ENCODE data around the gene NTRK3. TPM values are rescaled to one million over a fixed set of nuclear protein-coding genes. Genes with fewer than 3 reads are reported as not detected.

Gene NTRK3
- polyA plus RNA-seq, 1 donor (not counting 4 experiments of a cell fraction or from before 2014, with no cell fraction given): not detected

GRCh38 chr15:88220443-88221335 lies 35.9 kb downstream of the NTRK3 start:
- no peak overlapping the region for H3K9ac ChIP-seq (ENCODE audit: control insufficient read depth, extremely low read depth, insufficient read depth, low read length)
- H3K4me1 ChIP-seq (ENCODE audit: control insufficient read depth, extremely low read depth, insufficient read depth, low read length): no peaks in the 10 kb centered on the region
- H3K9me3 ChIP-seq (ENCODE audit: control insufficient read depth, low read depth, low read length): peaks cover 6% of the 10 kb centered on the region
- DNase-seq (ENCODE audit: low read depth, low spot score) (no peak), FAIRE-seq (no peak)
- no peaks in the 10 kb centered on the region for H3K27me3 ChIP-seq (ENCODE audit: control insufficient read depth, extremely low read depth, insufficient read depth, low read length)
- H4K20me1 ChIP-seq (ENCODE audit: control insufficient read depth, extremely low read depth, insufficient read depth, low read length): no peaks in the 10 kb centered on the region
- H2AFZ ChIP-seq (ENCODE audit: control insufficient read depth, low read length): no peak overlapping the region
- H3K9me1 ChIP-seq (ENCODE audit: control insufficient read depth, extremely low read depth, insufficient read depth, low read length): no peaks in the 10 kb centered on the region
- H3K27ac ChIP-seq (ENCODE audit: control insufficient read depth, insufficient read depth, low read length): no peak overlapping the region
- H3K4me2 ChIP-seq (ENCODE audit: control insufficient read depth, extremely low read depth, insufficient read depth, low read depth, low read length): no peak overlapping the region
- TF ChIP-seq CTCF (optimal IDR thresholded peaks at IDR 0.05 in 1 of 3, IDR thresholded peaks at IDR 0.05 in 1 of 3, conservative IDR thresholded peaks at IDR 0.05 in 1 of 3; ENCODE audit: extremely low read depth in 1 of 3, insufficient read depth in 2 of 3, low read length in 3 of 3) (no peak), EZH2 (IDR thresholded peaks at IDR 0.05; ENCODE audit: low read length) (no peak)
- H3K79me2 ChIP-seq (ENCODE audit: control insufficient read depth, insufficient read depth, low read length): no peaks in the 10 kb centered on the region
- no peaks in the 10 kb centered on the region for H3K36me3 ChIP-seq (ENCODE audit: control insufficient read depth in 2 of 2, extremely low read depth in 1 of 2, insufficient read depth in 2 of 2, low read length in 2 of 2)
- dilution Hi-C loops (cut with MboI; ENCODE audit: extremely low pct_ligation_motif_present, low sequenced_read_pairs): no loop called here
- H3K4me3 ChIP-seq (ENCODE audit: control insufficient read depth in 2 of 3, extremely low read depth in 1 of 3, insufficient read depth in 2 of 3, low read depth in 1 of 3, low read length in 3 of 3): no peak overlapping the region

GRCh38 chr15:88219623-88220022 lies 36.9 kb downstream of the NTRK3 start:
- no peak overlapping the region for H3K27ac ChIP-seq (ENCODE audit: control insufficient read depth, insufficient read depth, low read length)
- no peak overlapping the region for H3K4me2 ChIP-seq (ENCODE audit: control insufficient read depth, extremely low read depth, insufficient read depth, low read depth, low read length)
- no peaks in the 10 kb centered on the region for H3K79me2 ChIP-seq (ENCODE audit: control insufficient read depth, insufficient read depth, low read length)
- H4K20me1 ChIP-seq (ENCODE audit: control insufficient read depth, extremely low read depth, insufficient read depth, low read length): no peaks in the 10 kb centered on the region
- no peak overlapping the region for H3K4me3 ChIP-seq (ENCODE audit: control insufficient read depth in 2 of 3, extremely low read depth in 1 of 3, insufficient read depth in 2 of 3, low read depth in 1 of 3, low read length in 3 of 3)
- H3K4me1 ChIP-seq (ENCODE audit: control insufficient read depth, extremely low read depth, insufficient read depth, low read length): no peaks in the 10 kb centered on the region
- TF ChIP-seq EZH2 (IDR thresholded peaks at IDR 0.05; ENCODE audit: low read length): no peak
- no peak for TF ChIP-seq CTCF (optimal IDR thresholded peaks at IDR 0.05 in 1 of 3, IDR thresholded peaks at IDR 0.05 in 1 of 3, conservative IDR thresholded peaks at IDR 0.05 in 1 of 3; ENCODE audit: extremely low read depth in 1 of 3, insufficient read depth in 2 of 3, low read length in 3 of 3)
- no peaks in the 10 kb centered on the region for H3K9me1 ChIP-seq (ENCODE audit: control insufficient read depth, extremely low read depth, insufficient read depth, low read length)
- H3K9me3 ChIP-seq (ENCODE audit: control insufficient read depth, low read depth, low read length): peaks cover 6% of the 10 kb centered on the region
- H3K9ac ChIP-seq (ENCODE audit: control insufficient read depth, extremely low read depth, insufficient read depth, low read length): no peak overlapping the region
- no peak overlapping the region for H2AFZ ChIP-seq (ENCODE audit: control insufficient read depth, low read length)
- DNase-seq (ENCODE audit: low read depth, low spot score) (no peak), FAIRE-seq (no peak)
- no peaks in the 10 kb centered on the region for H3K36me3 ChIP-seq (ENCODE audit: control insufficient read depth in 2 of 2, extremely low read depth in 1 of 2, insufficient read depth in 2 of 2, low read length in 2 of 2)
- no peaks in the 10 kb centered on the region for H3K27me3 ChIP-seq (ENCODE audit: control insufficient read depth, extremely low read depth, insufficient read depth, low read length)
- dilution Hi-C loops (cut with MboI; ENCODE audit: extremely low pct_ligation_motif_present, low sequenced_read_pairs): no loop called here
